NCI-H2171 (cell line): ENCODE data around the gene SERPINB7.

Experiments
- DNase-seq: peaks from one replicate; lab custom pipeline; 2025; lab: John Stamatoyannopoulos, UW

Gene SERPINB7

GRCh38 chr18:63787673-63788072, 12.5 kb downstream of the SERPINB7 start:
- no peak for DNase-seq

- no peak for DNase-seq
These were observed 13.4 kb downstream of the SERPINB7 start for GRCh38 chr18:63788447-63789096.

GRCh38 chr18:63789327-63789726, 14.1 kb downstream of the SERPINB7 start:
- no peak for DNase-seq

- no peak for DNase-seq
These were observed 20.4 kb downstream of the SERPINB7 start for GRCh38 chr18:63795606-63796005.

GRCh38 chr18:63799189-63799588, 24.0 kb downstream of the SERPINB7 start:
- no peak for DNase-seq

- no peak for DNase-seq
These were observed 26.1 kb downstream of the SERPINB7 start for GRCh38 chr18:63801343-63801742.

- DNase-seq: no peak
These were observed 32.9 kb downstream of the SERPINB7 start for GRCh38 chr18:63808125-63808524.

- no peak for DNase-seq
These were observed 42.3 kb downstream of the SERPINB7 start for GRCh38 chr18:63817441-63818051.

- DNase-seq: no peak
These were observed 43.0 kb downstream of the SERPINB7 start for GRCh38 chr18:63818212-63818611.

- no peak for DNase-seq
These were observed 44.6 kb downstream of the SERPINB7 start for GRCh38 chr18:63819786-63820185.

- no peak for DNase-seq
These were observed 45.5 kb downstream of the SERPINB7 start for GRCh38 chr18:63820694-63821093.

- no peak for DNase-seq
These were observed 48.5 kb downstream of the SERPINB7 start for GRCh38 chr18:63823516-63824219.

- DNase-seq: no peak
These were observed 49.0 kb downstream of the SERPINB7 start for GRCh38 chr18:63824220-63824525.

GRCh38 chr18:63828120-63828519, 52.9 kb downstream of the SERPINB7 start:
- no peak for DNase-seq

- no peak for DNase-seq
These were observed 53.4 kb downstream of the SERPINB7 start for GRCh38 chr18:63828656-63829055.

- no peak for DNase-seq
These were observed 54.7 kb downstream of the SERPINB7 start for GRCh38 chr18:63829886-63830285.

- DNase-seq: no peak
These were observed 56.0 kb downstream of the SERPINB7 start for GRCh38 chr18:63831080-63831788.

GRCh38 chr18:63832470-63832869, 57.3 kb downstream of the SERPINB7 start:
- DNase-seq: no peak

- no peak for DNase-seq
These were observed 59.4 kb downstream of the SERPINB7 start for GRCh38 chr18:63834471-63835113.

- DNase-seq: no peak
These were observed 61.2 kb downstream of the SERPINB7 start for GRCh38 chr18:63836456-63836855.

- DNase-seq: no peak
These were observed 62.4 kb downstream of the SERPINB7 start for GRCh38 chr18:63837590-63837989.

- DNase-seq: no peak
These were observed 67.8 kb downstream of the SERPINB7 start for GRCh38 chr18:63843008-63843407.
